Activated CD8-positive, alpha-beta memory T cell treated with anti-CD3 and anti-CD28 coated beads, Interleukin-2, amount 50 U/mL, for 4 hours (primary cell): ENCODE measurements around the gene SMTN.
A peak's percentile ranks its signal among the peaks of the same experiment; 100 is the strongest.
"Not testable (repeated sequence)": the region's sequence is repeated elsewhere in the genome, so short reads cannot be mapped to it uniquely, and the experiment has no call there.

ENCODE experiments used
- DNase-seq: peaks from one replicate; pipeline ENCODE4 v3.0.0-alpha.2; 2020

SMTN gene

GRCh38 chr22:31106001-31106571 is 25.0 kb downstream of the SMTN start:
- no peak for DNase-seq

GRCh38 chr22:31106731-31107177 is 25.6 kb downstream of the SMTN start:
- DNase-seq = no peak

GRCh38 chr22:31107178-31107893 is 26.2 kb downstream of the SMTN start, which contains the start of gene SELENOM:
TSS of gene SELENOM (minus strand) at chr22:31107568. CDS start at chr22:31107505, 63 bp downstream.
- DNase-seq = peak; percentile 85

GRCh38 chr22:31107894-31108218 is 26.7 kb downstream of the SMTN start:
- no peak for DNase-seq

- DNase-seq = not testable (repeated sequence)
These were observed 31.5 kb downstream of the SMTN start for GRCh38 chr22:31112547-31113091.

- no peak for DNase-seq
These were observed 37.1 kb downstream of the SMTN start for GRCh38 chr22:31118046-31118820.

GRCh38 chr22:31119026-31119717 is 38.1 kb downstream of the SMTN start:
- DNase-seq = no peak

GRCh38 chr22:31120230-31120629 is 39.1 kb downstream of the SMTN start:
- no peak for DNase-seq

- no peak for DNase-seq
These were observed 39.5 kb downstream of the SMTN start for GRCh38 chr22:31120642-31121041.

GRCh38 chr22:31121403-31121802 is 40.3 kb downstream of the SMTN start:
- no peak for DNase-seq

- DNase-seq = no peak
These were observed 41.0 kb downstream of the SMTN start for GRCh38 chr22:31122196-31122531.

GRCh38 chr22:31122532-31123291 is 41.6 kb downstream of the SMTN start, which contains the start of gene INPP5J:
TSS of gene INPP5J (plus strand) at chr22:31122966. CDS start at chr22:31123015, 49 bp downstream.
- DNase-seq = no peak

- DNase-seq = no peak
These were observed 42.1 kb downstream of the SMTN start for GRCh38 chr22:31123292-31123602.

GRCh38 chr22:31124290-31124689 is 43.2 kb downstream of the SMTN start:
- no peak for DNase-seq

- no peak for DNase-seq
These were observed 43.8 kb downstream of the SMTN start for GRCh38 chr22:31124811-31125465.

- DNase-seq = no peak
These were observed 44.5 kb downstream of the SMTN start for GRCh38 chr22:31125521-31126117.

- no peak for DNase-seq
These were observed 45.2 kb downstream of the SMTN start for GRCh38 chr22:31126128-31126868.

GRCh38 chr22:31126869-31127175 is 45.7 kb downstream of the SMTN start:
- no peak for DNase-seq

- no peak for DNase-seq
These were observed 46.2 kb downstream of the SMTN start for GRCh38 chr22:31127181-31127772.

GRCh38 chr22:31128156-31128555 is 47.0 kb downstream of the SMTN start:
- no peak for DNase-seq

GRCh38 chr22:31130873-31131272 is 49.8 kb downstream of the SMTN start:
- no peak for DNase-seq
